Measurements from ENCODE around the gene WASHC2A. TPM values are rescaled to one million over a fixed set of nuclear protein-coding genes. Genes with fewer than 3 reads are reported as not detected.
"Not testable (repeated sequence)": the region's sequence is repeated elsewhere in the genome, so short reads cannot be mapped to it uniquely, and the experiment has no call there.

The WASHC2A gene
- total RNA-seq, 1 donor from 2014 or later = 36.0 TPM

GRCh38 chr10:50152792-50153272 lies 85.1 kb downstream of the WASHC2A start:
- no peak for DNase-seq (ENCODE audit: low read depth, low spot score)

DNA sequence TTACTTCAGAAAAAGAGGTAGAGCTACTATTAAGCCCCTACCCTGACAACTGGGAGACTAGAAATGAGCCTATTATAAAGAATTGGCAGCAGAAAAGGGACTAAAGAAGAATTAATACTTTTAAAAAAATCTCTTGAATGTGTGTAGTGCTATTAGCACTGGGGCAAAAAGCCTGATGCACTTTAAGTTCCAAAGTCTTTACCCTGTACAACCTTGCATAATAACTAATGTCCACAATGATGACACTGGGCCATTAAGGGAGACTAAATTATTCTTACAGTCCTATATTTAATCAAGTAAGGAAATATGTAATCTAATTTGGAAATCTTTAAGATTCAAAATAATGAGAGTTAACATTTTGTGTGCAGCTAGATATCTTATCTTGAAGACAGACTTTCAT lies 90.1 kb downstream of the WASHC2A start:
- not testable (repeated sequence) for DNase-seq (ENCODE audit: low read depth, low spot score)

- not testable (repeated sequence) for DNase-seq (ENCODE audit: low read depth, low spot score)
Measured at GRCh38 chr10:50159856-50160255, 92.1 kb downstream of the WASHC2A start.

- not testable (repeated sequence) for DNase-seq (ENCODE audit: low read depth, low spot score)
Measured at GRCh38 chr10:50165038-50165437, 97.3 kb downstream of the WASHC2A start.

GRCh38 chr10:50167833-50168232 lies 100.1 kb downstream of the WASHC2A start:
- not testable (repeated sequence) for DNase-seq (ENCODE audit: low read depth, low spot score)

GRCh38 chr10:50169506-50169905 lies 101.8 kb downstream of the WASHC2A start:
- not testable (repeated sequence) for DNase-seq (ENCODE audit: low read depth, low spot score)

DNA sequence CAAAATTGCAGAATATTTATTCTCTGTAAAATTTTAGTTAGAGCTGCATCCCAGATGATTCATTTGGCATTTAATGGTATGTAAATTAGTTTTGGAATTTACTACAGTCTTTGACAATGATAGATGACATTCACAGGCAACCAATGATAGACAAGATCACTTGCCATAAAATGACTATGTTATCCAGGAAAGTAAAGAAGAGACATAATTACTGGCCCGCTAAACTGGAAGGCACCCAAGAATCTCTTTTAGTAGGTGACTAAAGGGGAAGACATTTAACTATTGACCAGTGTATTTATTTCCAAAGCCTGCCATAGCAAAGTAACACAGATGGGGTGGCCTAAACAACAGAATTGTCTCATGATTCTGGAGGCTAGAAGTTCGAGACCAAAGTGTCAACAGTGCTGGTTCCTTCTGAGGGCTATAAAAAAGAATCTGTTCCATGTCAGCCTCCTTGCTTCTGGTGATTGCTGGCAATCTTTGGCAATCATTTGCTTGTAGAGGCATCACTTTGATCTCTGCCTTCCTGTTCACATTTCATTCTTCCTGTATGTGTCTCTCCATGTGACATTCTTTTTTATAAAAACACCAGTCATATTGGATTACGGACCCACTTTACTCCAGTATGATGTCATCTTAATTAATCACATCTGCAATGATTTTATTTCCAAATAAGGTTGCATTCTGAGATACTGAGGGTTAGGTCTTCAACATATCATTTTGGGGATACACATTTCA lies 107.2 kb downstream of the WASHC2A start:
- not testable (repeated sequence) for DNase-seq (ENCODE audit: low read depth, low spot score)

Other genes starting within 250 kb of the WASHC2A start
- gene PARG, start 125.9 kb upstream of the WASHC2A start, total RNA-seq = 28.4 and 35.0 TPM in 2 replicates
- gene TIMM23B, start 125.9 kb upstream of the WASHC2A start, total RNA-seq = 12.2 and 17.5 TPM in 2 replicates
- gene AGAP6, start 79.5 kb upstream of the WASHC2A start, total RNA-seq = 1.9 and 2.4 TPM in 2 replicates
- gene ASAH2, start 183.6 kb downstream of the WASHC2A start, total RNA-seq = 0.46 and 1.7 TPM in 2 replicates

Data from pulmonary artery endothelial cell (primary cell).